Caco-2 (cell line): ENCODE measurements around the gene C5orf15. TPM values are rescaled to one million over a fixed set of nuclear protein-coding genes. Genes with fewer than 3 reads are reported as not detected.

ENCODE experiments used
- Bru-seq: library from RNA; stranded (reverse); fragments of 400-500 nt; gene quantifications from one replicate; lab custom pipeline; 2021; lab: Mats Ljungman, UMichigan
- BruChase-seq, 2 experiments: library from RNA; stranded (reverse); fragments of 400-500 nt; gene quantifications; one replicate each; lab custom pipeline; 2021; lab: Mats Ljungman, UMichigan
- BruUV-seq: library from RNA; stranded (reverse); fragments of 400-500 nt; replicated peaks from 2 replicates; lab custom pipeline; 2021; lab: Mats Ljungman, UMichigan
- CTCF ChIA-PET: fragments of 300-600 bp; sonication (Branson Sonifier 250); formaldehyde crosslinking; loops from one replicate; lab custom pipeline; 2022; ENCODE audit warnings: antibody characterized with exemption; lab: Charles Lee
- POLR2A ChIA-PET: fragments of 300-600 bp; sonication (Branson Sonifier 250); formaldehyde crosslinking; loops from one replicate; lab custom pipeline; 2022; ENCODE audit warnings: antibody characterized with exemption; lab: Charles Lee
- DNase-seq, 2 experiments: peaks; one replicate each; pipeline versions ENCODE4 v3.0.0 to v3.0.0-alpha.2; 2020 to 2022
- H3K27me3 ChIP-seq: replicated peaks from 2 replicates; pipeline ENCODE4 v1.6.0; 2011; ENCODE audit warnings: low read length; ENCODE audit not compliant: control insufficient read depth, insufficient read depth
- H3K36me3 ChIP-seq: 2 replicates; pipeline ENCODE4 v1.5.1; 2011; ENCODE audit warnings: low read length; ENCODE audit not compliant: control insufficient read depth, insufficient read depth
- H3K4me1 ChIP-seq: fragments of 250-450 bp; sonication (Bioruptor Pico); 2 replicates; pipeline ENCODE4 v1.5.1; 2020; ENCODE audit warnings: mild to moderate bottlenecking
- H3K4me3 ChIP-seq: 2 replicates; pipeline ENCODE4 v1.5.1; 2011; ENCODE audit warnings: low read depth, mild to moderate bottlenecking, control low read depth, low read length
- H3K9me3 ChIP-seq: fragments of 250-450 bp; sonication (Bioruptor Pico); 2 replicates; pipeline ENCODE4 v1.5.1; 2020; ENCODE audit warnings: mild to moderate bottlenecking, moderate library complexity
- H3K27ac Mint-ChIP-seq: one replicate; pipeline ENCODE4 v1.8.0; 2022; ENCODE audit warnings: mixed read lengths; ENCODE audit not compliant: unreplicated experiment
- H3K27me3 Mint-ChIP-seq: one replicate; pipeline ENCODE4 v1.8.0; 2022; ENCODE audit warnings: mixed read lengths; ENCODE audit not compliant: insufficient read depth, unreplicated experiment
- H3K36me3 Mint-ChIP-seq: one replicate; pipeline ENCODE4 v1.8.0; 2022; ENCODE audit warnings: mild to moderate bottlenecking, mixed read lengths; ENCODE audit not compliant: insufficient read depth, unreplicated experiment
- H3K4me1 Mint-ChIP-seq: one replicate; pipeline ENCODE4 v1.8.0; 2022; ENCODE audit warnings: low read depth, mixed read lengths; ENCODE audit not compliant: unreplicated experiment
- H3K4me3 Mint-ChIP-seq: one replicate; pipeline ENCODE4 v1.8.0; 2022; ENCODE audit warnings: mild to moderate bottlenecking, moderate library complexity, mixed read lengths; ENCODE audit not compliant: unreplicated experiment
- H3K9me3 Mint-ChIP-seq: one replicate; pipeline ENCODE4 v1.8.0; 2022; ENCODE audit warnings: mixed read lengths; ENCODE audit not compliant: unreplicated experiment
- intact Hi-C: fragments of 100-400 bp; cut with micrococcal nuclease; formaldehyde crosslinking; loops from one replicate; pipeline ENCODE4 v1.10.0; 2022; ENCODE audit not compliant: unreplicated experiment
- long read RNA-seq: library from polyadenylated mRNA; stranded (forward); transcript quantifications from one replicate; pipeline ENCODE4 v2.0.0, GENCODE V29; 2022
- total RNA-seq: library from RNA; stranded (reverse); gene quantifications from 2 replicates; pipeline ENCODE4 v1.2.3, GENCODE V29; 2022
- TF ChIP-seq, protein P1 (sequence below), 2 experiments: fragments of 200-600 bp in 1 of 2; IDR thresholded peaks; 1 replicate in 1 of 2; 2 replicates in 1 of 2; pipeline versions ENCODE4 v1.5.1 to v1.8.0; 2011 to 2022; ENCODE audit warnings: antibody characterized with exemption in 1 of 2, control low read depth in 1 of 2, inconsistent platforms in 1 of 2, low read depth in 1 of 2, low read length in 1 of 2, mild to moderate bottlenecking in 1 of 2, moderate library complexity in 1 of 2; ENCODE audit not compliant: insufficient read depth in 1 of 2, severe bottlenecking in 1 of 2, unreplicated experiment in 1 of 2

C5orf15 gene
- total RNA-seq (35.6 and 41.4 TPM in 2 replicates), Bru-seq, nascent RNA (percentile 88 among the genes with signal in this experiment), BruChase-seq, experiment 1, labeled RNA remaining after a 2-hour chase (percentile 96 among the genes with signal in this experiment), BruChase-seq, experiment 2, labeled RNA remaining after a 6-hour chase (percentile 97 among the genes with signal in this experiment)
- long read RNA-seq, transcript C5orf15-201 (3 exons, 2,358 nt) = major isoform, 113 of 119 reads
- long read RNA-seq, partial matches to known transcripts = 2 of 119 reads
- long read RNA-seq, other reads (novel, unspliced or antisense) = 4 of 119 reads

- Mint-ChIP-seq H3K9me3 (no peaks in the 10 kb centered on the region), H3K36me3 (peaks cover 52% of the 10 kb centered on the region), H3K4me3 (peak within 1 kb of the TSS; percentile 91), H3K27me3 (no peaks in the 10 kb centered on the region), H3K27ac (peak within 1 kb of the TSS; percentile 97), H3K4me1 (peaks cover 26% of the 10 kb centered on the region)
- DNase-seq = peak; percentile 93 to 96
- TF ChIP-seq, protein P1, sequence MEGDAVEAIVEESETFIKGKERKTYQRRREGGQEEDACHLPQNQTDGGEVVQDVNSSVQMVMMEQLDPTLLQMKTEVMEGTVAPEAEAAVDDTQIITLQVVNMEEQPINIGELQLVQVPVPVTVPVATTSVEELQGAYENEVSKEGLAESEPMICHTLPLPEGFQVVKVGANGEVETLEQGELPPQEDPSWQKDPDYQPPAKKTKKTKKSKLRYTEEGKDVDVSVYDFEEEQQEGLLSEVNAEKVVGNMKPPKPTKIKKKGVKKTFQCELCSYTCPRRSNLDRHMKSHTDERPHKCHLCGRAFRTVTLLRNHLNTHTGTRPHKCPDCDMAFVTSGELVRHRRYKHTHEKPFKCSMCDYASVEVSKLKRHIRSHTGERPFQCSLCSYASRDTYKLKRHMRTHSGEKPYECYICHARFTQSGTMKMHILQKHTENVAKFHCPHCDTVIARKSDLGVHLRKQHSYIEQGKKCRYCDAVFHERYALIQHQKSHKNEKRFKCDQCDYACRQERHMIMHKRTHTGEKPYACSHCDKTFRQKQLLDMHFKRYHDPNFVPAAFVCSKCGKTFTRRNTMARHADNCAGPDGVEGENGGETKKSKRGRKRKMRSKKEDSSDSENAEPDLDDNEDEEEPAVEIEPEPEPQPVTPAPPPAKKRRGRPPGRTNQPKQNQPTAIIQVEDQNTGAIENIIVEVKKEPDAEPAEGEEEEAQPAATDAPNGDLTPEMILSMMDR (IDR thresholded peaks at IDR 0.05; ENCODE audit: insufficient read depth in 1 of 2, low read depth in 1 of 2, low read length in 1 of 2, severe bottlenecking in 1 of 2, unreplicated experiment in 1 of 2) = no peak
- POLR2A ChIA-PET = interaction anchor here (1.2 kb wide), 1 partner anchor 30 kb away, joined by 5 read pairs; no protein-coding TSS in a partner anchor
- Histone ChIP-seq H3K4me3 (peak within 1 kb of the TSS; percentile 78), H3K4me1 (peaks cover 17% of the 10 kb centered on the region), H3K9me3 (0 out of 2 replicates have a peak, but pooled peaks cover 2% of the 10 kb centered on the region), H3K27me3 (no peaks in the 10 kb centered on the region), H3K36me3 (peaks cover 3% of the 10 kb centered on the region; the same call in 1 of the 2 replicates)
- CTCF ChIA-PET = interaction anchor here (1.3 kb wide), 1 partner anchor 479 kb away, joined by 4 read pairs; no protein-coding TSS in a partner anchor
- BruUV-seq = no TSS peak
- intact Hi-C loops = loop anchor here (2.0 kb wide), 1 partner anchor 36 kb away; the partner anchor contains the start of gene VDAC1
These were observed at the start of gene C5orf15 for GRCh38 chr5:133968204-133968980. Gene C5orf15, minus strand, starts transcription at chr5:133968625. Its CDS starts 41 bp downstream, at chr5:133968584.

GRCh38 chr5:134008266-134008749, 39.9 kb upstream of the C5orf15 start:
- POLR2A ChIA-PET = no interaction called here
- CTCF ChIA-PET = interaction anchor here (0.6 to 0.7 kb wide), 2 partner anchors 11 to 23 kb away, joined by 3 to 5 read pairs; no protein-coding TSS in a partner anchor

More at GRCh38 chr5:134008266-134008749, 39.9 kb upstream of the C5orf15 start:
- Mint-ChIP-seq H3K4me3 (no peak overlapping the region), H3K4me1 (peaks cover 7% of the 10 kb centered on the region), H3K27ac (no peak overlapping the region), H3K36me3 (peaks cover 11% of the 10 kb centered on the region), H3K9me3 (peaks cover 11% of the 10 kb centered on the region), H3K27me3 (no peaks in the 10 kb centered on the region)
- H3K4me1 ChIP-seq = peaks cover 7% of the 10 kb centered on the region
- H3K4me3 ChIP-seq = no peak overlapping the region
- no peaks in the 10 kb centered on the region for H3K36me3 ChIP-seq
- TF ChIP-seq, protein P1 (IDR thresholded peaks at IDR 0.05; ENCODE audit: insufficient read depth in 1 of 2, low read depth in 1 of 2, low read length in 1 of 2, severe bottlenecking in 1 of 2, unreplicated experiment in 1 of 2) = no peak
- no peaks in the 10 kb centered on the region for H3K9me3 ChIP-seq
- H3K27me3 ChIP-seq = no peaks in the 10 kb centered on the region
- intact Hi-C loops = no loop called here
- no TSS peak for BruUV-seq
- no peak for DNase-seq
